IMR-90 (cell line): Measurements from ENCODE around the gene SAMD10. TPM values are rescaled to one million over a fixed set of nuclear protein-coding genes. Genes with fewer than 3 reads are reported as not detected.

Source experiments
- ATAC-seq: fragments of 200-7000 bp; cut with Tn5 transposase; 2 replicates; pipeline ENCODE4 v1.9.1; 2020; ENCODE audit warnings: low read depth, mild to moderate bottlenecking, moderate library complexity
- BruUV-seq: library from RNA; stranded (reverse); fragments of 400-500 nt; replicated peaks from 2 replicates; lab custom pipeline; 2021; lab: Mats Ljungman, UMichigan
- CTCF ChIA-PET: fragments of 300-600 bp; formaldehyde crosslinking; extraction: SDS; loops from one replicate; lab custom pipeline; 2021; ENCODE audit warnings: antibody characterized with exemption; lab: Yijun Ruan, JAX
- POLR2A ChIA-PET: fragments of 300-600 bp; sonication (Branson Sonifier 250); formaldehyde crosslinking; loops from one replicate; lab custom pipeline; 2022; ENCODE audit warnings: antibody characterized with exemption; ENCODE audit not compliant: unreplicated experiment; lab: Charles Lee
- DNase-seq: peaks from one replicate; pipeline ENCODE4 v3.0.0; 2013
- H2AFZ ChIP-seq: replicated peaks from 2 replicates; pipeline ENCODE3; 2013; ENCODE audit warnings: low read length, mild to moderate bottlenecking; ENCODE audit not compliant: poor library complexity
- H2AK5ac ChIP-seq: 2 replicates; pipeline ENCODE4 v1.6.1; 2013; ENCODE audit warnings: low read depth, low read length, inconsistent platforms
- H2AK9ac ChIP-seq: replicated peaks from 2 replicates; pipeline ENCODE3; 2013; ENCODE audit warnings: mild to moderate bottlenecking, low read depth, low read length, moderate library complexity; ENCODE audit not compliant: poor library complexity
- H2BK120ac ChIP-seq: 2 replicates; pipeline ENCODE4 v1.6.1; 2013; ENCODE audit warnings: low read depth, low read length, inconsistent platforms
- H2BK15ac ChIP-seq: 3 replicates; pipeline ENCODE4 v1.6.1; 2013; ENCODE audit warnings: low read depth, low read length, inconsistent platforms
- H2BK20ac ChIP-seq: 2 replicates; pipeline ENCODE4 v1.6.1; 2013; ENCODE audit warnings: low read depth, mild to moderate bottlenecking, inconsistent platforms, low read length, moderate library complexity
- H2BK5ac ChIP-seq: 2 replicates; pipeline ENCODE4 v1.6.1; 2013; ENCODE audit warnings: mild to moderate bottlenecking, low read depth, low read length, inconsistent platforms; ENCODE audit not compliant: poor library complexity, severe bottlenecking
- H3K14ac ChIP-seq: replicated peaks from 2 replicates; pipeline ENCODE4 v1.6.1; 2013; ENCODE audit warnings: low read depth, low read length, inconsistent platforms
- H3K18ac ChIP-seq: 2 replicates; pipeline ENCODE4 v1.6.1; 2013; ENCODE audit warnings: low read depth, low read length, control low read depth
- H3K23ac ChIP-seq: 2 replicates; pipeline ENCODE4 v1.6.1; 2013; ENCODE audit warnings: low read depth, low read length, inconsistent platforms
- H3K27ac ChIP-seq: 2 replicates; pipeline ENCODE4 v1.5.1; 2013; ENCODE audit warnings: mild to moderate bottlenecking, control low read depth, low read length; ENCODE audit not compliant: insufficient read depth
- H3K27me3 ChIP-seq: 2 replicates; pipeline ENCODE4 v1.6.1; 2013; ENCODE audit warnings: low read length; ENCODE audit not compliant: control insufficient read depth, insufficient read depth
- H3K36me3 ChIP-seq: 2 replicates; pipeline ENCODE4 v1.6.1; 2013; ENCODE audit warnings: low read length, mixed read lengths; ENCODE audit not compliant: control insufficient read depth, insufficient read depth
- H3K4ac ChIP-seq: 2 replicates; pipeline ENCODE4 v1.6.1; 2013; ENCODE audit warnings: low read depth, low read length, inconsistent platforms
- H3K4me1 ChIP-seq: 2 replicates; pipeline ENCODE4 v1.6.1; 2013; ENCODE audit warnings: low read length, mixed read lengths; ENCODE audit not compliant: control insufficient read depth, insufficient read depth
- H3K4me2 ChIP-seq: 2 replicates; pipeline ENCODE4 v1.6.1; 2013; ENCODE audit warnings: low read depth, mild to moderate bottlenecking, control low read depth, low read length, moderate library complexity
- H3K4me3 ChIP-seq: 2 replicates; pipeline ENCODE4 v1.5.1; 2013; ENCODE audit warnings: low read depth, mild to moderate bottlenecking, control low read depth, low read length, moderate library complexity; ENCODE audit not compliant: insufficient read depth
- H3K56ac ChIP-seq: 2 replicates; pipeline ENCODE4 v1.6.1; 2013; ENCODE audit warnings: low read length, inconsistent platforms; ENCODE audit not compliant: insufficient read depth; ENCODE audit errors: extremely low read depth
- H3K79me1 ChIP-seq, 2 experiments: 2 replicates each; pipeline ENCODE4 v1.6.1; 2013; ENCODE audit warnings: low read length in 2 of 2, inconsistent platforms in 1 of 2, low read depth in 1 of 2
- H3K9ac ChIP-seq: 2 replicates; pipeline ENCODE4 v1.6.1; 2013; ENCODE audit warnings: low read depth, low read length, control low read depth
- H3K9me1 ChIP-seq: 2 replicates; pipeline ENCODE4 v1.6.1; 2013; ENCODE audit warnings: low read length, inconsistent platforms; ENCODE audit not compliant: insufficient read depth
- H3K9me3 ChIP-seq: 2 replicates; pipeline ENCODE4 v1.6.1; 2013; ENCODE audit warnings: low read length; ENCODE audit not compliant: control insufficient read depth, insufficient read depth
- H4K20me1 ChIP-seq: 2 replicates; pipeline ENCODE4 v1.6.1; 2013; ENCODE audit warnings: low read length, inconsistent platforms; ENCODE audit not compliant: insufficient read depth
- H4K5ac ChIP-seq: 2 replicates; pipeline ENCODE4 v1.6.1; 2013; ENCODE audit warnings: mild to moderate bottlenecking, low read depth, low read length, control low read depth
- H4K8ac ChIP-seq, 2 experiments: 2 replicates each; pipeline ENCODE4 v1.6.1; 2013; ENCODE audit warnings: low read depth in 2 of 2, low read length in 2 of 2, control low read depth in 1 of 2, inconsistent platforms in 1 of 2
- H4K91ac ChIP-seq: 2 replicates; pipeline ENCODE4 v1.6.1; 2013; ENCODE audit warnings: low read depth, low read length, inconsistent platforms; ENCODE audit not compliant: insufficient read depth
- ELK1 ChIP-seq: fragments of 150-350 bp; IDR thresholded peaks from 2 replicates; pipeline ENCODE4 v1.6.1; 2016; ENCODE audit warnings: low read depth, mild to moderate bottlenecking, low read length, moderate library complexity, borderline replicate concordance
- MAZ ChIP-seq: IDR thresholded peaks from 2 replicates; pipeline ENCODE4 v1.6.1; 2012; ENCODE audit warnings: low read depth, mild to moderate bottlenecking, low read length, improper control_type of control experiment, moderate library complexity, borderline replicate concordance
- POLR2A ChIP-seq: IDR thresholded peaks from 2 replicates; pipeline ENCODE4 v1.6.1; 2012; ENCODE audit warnings: mild to moderate bottlenecking, low read depth, low read length
- RFX5 ChIP-seq: IDR thresholded peaks from 2 replicates; pipeline ENCODE4 v1.8.0; 2012; ENCODE audit warnings: low read depth, mild to moderate bottlenecking, low read length, moderate library complexity
- SMC3 ChIP-seq: fragments of 150-350 bp; IDR thresholded peaks from 2 replicates; pipeline ENCODE4 v1.6.1; 2016; ENCODE audit warnings: low read depth, mild to moderate bottlenecking, antibody characterized with exemption, low read length, moderate library complexity
- WGBS, 2 experiments: methylation state at CpG; one replicate each; pipeline versions ENCODE4 v1.1.5 to v1.1.7; 2013; ENCODE audit warnings: missing lambda C conversion rate in 2 of 2; ENCODE audit not compliant: insufficient read length in 1 of 2; ENCODE audit errors: extremely low coverage in 2 of 2; 5-methylcytosine and 5-hydroxymethylcytosine counted together
- dilution Hi-C: fragments of 300-500 bp; cut with HindIII; formaldehyde crosslinking; loops from one replicate; pipeline ENCODE4 v1.14.3; 2018; ENCODE audit warnings: low sequenced_read_pairs; ENCODE audit not compliant: unreplicated experiment
- in situ Hi-C: fragments of 300-500 bp; cut with MboI; formaldehyde crosslinking; loops from 3 replicates; pipeline ENCODE4 v1.14.3; 2019; ENCODE audit warnings: low sequenced_read_pairs, inconsistent platforms, mixed read lengths
- intact Hi-C: fragments of 100-400 bp; cut with micrococcal nuclease; formaldehyde crosslinking; loops from 2 replicates; pipeline ENCODE4 v1.10.0; 2022
- polyA plus RNA-seq, 3 experiments: library from polyadenylated mRNA; depleted of rRNA; stranded (reverse); fragments of >200 nt; gene quantifications; 2 replicates each; pipeline ENCODE4 v1.2.3, GENCODE V29; 2012; ENCODE audit warnings: low replicate concordance in 1 of 3
- total RNA-seq: library from RNA; depleted of rRNA; stranded (reverse); fragments of >200 nt; gene quantifications from 2 replicates; pipeline ENCODE4 v1.2.3, GENCODE V29; 2012

Gene SAMD10
- total and polyA plus RNA-seq, 2 of the 4 experiments (the other 2 are of a cell fraction), result 0.54 to 4.1 TPM

GRCh38 chr20:64025101-64025825 is 45.8 kb upstream of the SAMD10 start:
- intact Hi-C loops, result no loop called here
- H3K27ac ChIP-seq, result no peak overlapping the region

More at GRCh38 chr20:64025101-64025825, 45.8 kb upstream of the SAMD10 start:
- dilution Hi-C loops, result no loop called here
- DNase-seq (no peak), ATAC-seq (no peak)
- no peak overlapping the region for H3K4me3 ChIP-seq
- peaks cover 73% of the 10 kb centered on the region for H3K36me3 ChIP-seq
- BruUV-seq, result no TSS peak
- no peak overlapping the region for H2AK9ac ChIP-seq
- H3K9me1 ChIP-seq, result peaks cover 4% of the 10 kb centered on the region; the same call in 1 of the 2 replicates
- H3K14ac ChIP-seq, result no peak overlapping the region
- H4K91ac ChIP-seq, result no peak overlapping the region
- in situ Hi-C loops, result no loop called here
- no peak overlapping the region for H4K5ac ChIP-seq
- peaks cover 13% of the 10 kb centered on the region for H4K20me1 ChIP-seq
- H2AK5ac ChIP-seq, result no peak overlapping the region
- no peak overlapping the region for H3K9ac ChIP-seq
- H2BK120ac ChIP-seq, result no peak overlapping the region
- no peak overlapping the region for H2AFZ ChIP-seq
- ChIA-PET POLR2A (no interaction called here), CTCF (no interaction called here)
- no peak overlapping the region for H3K56ac ChIP-seq
- H3K4me2 ChIP-seq, result no peak overlapping the region
- peaks cover 8 to 16% of the 10 kb centered on the region in 2 experiments; a peak in 3 of 4 replicates for H3K79me1 ChIP-seq
- no peak overlapping the region for H2BK15ac ChIP-seq
- H3K27me3 ChIP-seq, result no peaks in the 10 kb centered on the region
- TF ChIP-seq MAZ (no peak), SMC3 (no peak), ELK1 (no peak), RFX5 (no peak), POLR2A (no peak)
- no peaks in the 10 kb centered on the region for H3K9me3 ChIP-seq
- H2BK5ac ChIP-seq, result no peak overlapping the region
- H3K4me1 ChIP-seq, result no peaks in the 10 kb centered on the region
- no peak overlapping the region for H3K23ac ChIP-seq
- H3K4ac ChIP-seq, result no peak overlapping the region
- WGBS, 2 experiments, result 94% methylated on average over 8 of the region's 18 CpGs; no CpG with 5 or more reads in 1 of the 2 experiments
- H4K8ac ChIP-seq, result no peak overlapping the region
- H2BK20ac ChIP-seq, result no peak overlapping the region
- no peak overlapping the region for H3K18ac ChIP-seq
